NB4 (cell line): ENCODE measurements around the gene PMF1.
A peak's percentile ranks its signal among the peaks of the same experiment; 100 is the strongest.

Source experiments
- DNase-seq: peaks from one replicate; pipeline ENCODE4 v3.0.0; 2010; ENCODE audit warnings: low read depth
- H3K4me3 ChIP-seq: one replicate; pipeline ENCODE4 v1.5.1; 2011; ENCODE audit warnings: mild to moderate bottlenecking, low read depth, low read length, moderate library complexity
- MYC ChIP-seq: IDR thresholded peaks from 2 replicates; pipeline ENCODE4 v1.6.1; 2011; ENCODE audit warnings: low read depth, low read length
- POLR2A ChIP-seq: IDR thresholded peaks from 2 replicates; pipeline ENCODE4 v1.6.1; 2011; ENCODE audit warnings: mild to moderate bottlenecking; ENCODE audit not compliant: insufficient read length; ENCODE audit errors: extremely low read depth
- TF ChIP-seq, protein P1 (sequence below): IDR thresholded peaks from 2 replicates; pipeline ENCODE4 v1.6.1; 2011; ENCODE audit warnings: low read depth, low read length
- TF ChIP-seq, protein P2 (sequence below): IDR thresholded peaks from one replicate; pipeline ENCODE4 v1.5.1; 2012; ENCODE audit warnings: low read depth, low read length

The PMF1 gene, protein sequence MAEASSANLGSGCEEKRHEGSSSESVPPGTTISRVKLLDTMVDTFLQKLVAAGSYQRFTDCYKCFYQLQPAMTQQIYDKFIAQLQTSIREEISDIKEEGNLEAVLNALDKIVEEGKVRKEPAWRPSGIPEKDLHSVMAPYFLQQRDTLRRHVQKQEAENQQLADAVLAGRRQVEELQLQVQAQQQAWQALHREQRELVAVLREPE

DNA sequence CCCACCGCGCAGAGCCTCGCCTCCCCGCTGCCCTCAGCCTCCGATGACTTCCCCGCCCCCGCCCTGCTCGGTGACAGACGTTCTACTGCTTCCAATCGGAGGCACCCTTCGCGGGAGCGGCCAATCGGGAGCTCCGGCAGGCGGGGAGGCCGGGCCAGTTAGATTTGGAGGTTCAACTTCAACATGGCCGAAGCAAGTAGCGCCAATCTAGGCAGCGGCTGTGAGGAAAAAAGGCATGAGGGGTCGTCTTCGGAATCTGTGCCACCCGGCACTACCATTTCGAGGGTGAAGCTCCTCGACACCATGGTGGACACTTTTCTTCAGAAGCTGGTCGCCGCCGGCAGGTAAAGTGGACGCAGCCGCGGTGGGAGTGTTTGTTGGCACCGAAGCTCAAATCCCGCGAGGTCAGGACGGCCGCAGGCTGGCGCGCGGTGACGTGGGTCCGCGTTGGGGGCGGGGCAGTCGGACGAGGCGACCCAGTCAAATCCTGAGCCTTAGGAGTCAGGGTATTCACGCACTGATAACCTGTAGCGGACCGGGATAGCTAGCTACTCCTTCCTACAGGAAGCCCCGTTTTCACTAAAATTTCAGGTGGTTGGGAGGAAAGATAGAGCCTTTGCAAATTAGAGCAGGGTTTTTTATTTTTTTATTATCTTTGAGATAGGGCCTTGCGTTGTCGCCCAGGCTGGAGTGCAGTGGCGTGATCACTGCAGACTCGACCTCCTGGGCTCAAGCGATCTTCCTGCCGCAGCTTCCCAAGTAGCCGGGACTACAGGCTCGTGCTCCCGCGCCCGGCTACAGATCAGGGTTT, at the start of gene PMF1:
TSS of gene PMF1 (plus strand) at position 175 of the 811 bp plus-strand sequence. CDS start at position 184, 9 bp downstream.
- TF ChIP-seq, protein P1, sequence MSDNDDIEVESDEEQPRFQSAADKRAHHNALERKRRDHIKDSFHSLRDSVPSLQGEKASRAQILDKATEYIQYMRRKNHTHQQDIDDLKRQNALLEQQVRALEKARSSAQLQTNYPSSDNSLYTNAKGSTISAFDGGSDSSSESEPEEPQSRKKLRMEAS = peak; percentile 56; the same call in 1 of the 2 replicates
- TF ChIP-seq, protein P2, sequence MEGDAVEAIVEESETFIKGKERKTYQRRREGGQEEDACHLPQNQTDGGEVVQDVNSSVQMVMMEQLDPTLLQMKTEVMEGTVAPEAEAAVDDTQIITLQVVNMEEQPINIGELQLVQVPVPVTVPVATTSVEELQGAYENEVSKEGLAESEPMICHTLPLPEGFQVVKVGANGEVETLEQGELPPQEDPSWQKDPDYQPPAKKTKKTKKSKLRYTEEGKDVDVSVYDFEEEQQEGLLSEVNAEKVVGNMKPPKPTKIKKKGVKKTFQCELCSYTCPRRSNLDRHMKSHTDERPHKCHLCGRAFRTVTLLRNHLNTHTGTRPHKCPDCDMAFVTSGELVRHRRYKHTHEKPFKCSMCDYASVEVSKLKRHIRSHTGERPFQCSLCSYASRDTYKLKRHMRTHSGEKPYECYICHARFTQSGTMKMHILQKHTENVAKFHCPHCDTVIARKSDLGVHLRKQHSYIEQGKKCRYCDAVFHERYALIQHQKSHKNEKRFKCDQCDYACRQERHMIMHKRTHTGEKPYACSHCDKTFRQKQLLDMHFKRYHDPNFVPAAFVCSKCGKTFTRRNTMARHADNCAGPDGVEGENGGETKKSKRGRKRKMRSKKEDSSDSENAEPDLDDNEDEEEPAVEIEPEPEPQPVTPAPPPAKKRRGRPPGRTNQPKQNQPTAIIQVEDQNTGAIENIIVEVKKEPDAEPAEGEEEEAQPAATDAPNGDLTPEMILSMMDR = no peak
- TF ChIP-seq MYC (no peak; the same call in none of the 2 replicates), POLR2A (peak; percentile 88)
- H3K4me3 ChIP-seq = peak within 1 kb of the TSS; percentile 74
- DNase-seq = peak; percentile 97

DNA sequence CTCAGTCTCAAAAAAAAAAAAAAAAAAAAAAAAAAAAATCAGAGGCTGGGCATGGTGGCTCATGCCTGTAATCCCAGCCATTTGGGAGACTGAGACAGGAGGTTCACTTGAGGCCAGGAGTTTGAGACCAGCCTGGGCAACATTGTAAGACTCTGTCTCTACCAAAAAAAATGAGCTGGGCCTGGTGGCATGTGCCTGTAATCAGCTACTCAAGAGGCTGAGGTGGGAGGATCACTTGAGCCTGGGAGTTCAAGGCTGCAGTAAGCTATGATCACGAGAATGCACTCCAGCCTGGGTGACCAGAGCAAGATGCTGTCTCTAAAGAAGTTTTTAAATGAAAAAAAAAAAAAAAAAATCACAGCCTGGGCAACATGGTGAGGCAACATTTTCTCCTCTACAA, 49.1 kb upstream of the PMF1 start:
- no peak for DNase-seq
- no peak overlapping the region for H3K4me3 ChIP-seq
- no peak for TF ChIP-seq POLR2A
- TF ChIP-seq, protein P1 = no peak
- TF ChIP-seq, protein P2 = no peak
- TF ChIP-seq MYC = no peak

DNA sequence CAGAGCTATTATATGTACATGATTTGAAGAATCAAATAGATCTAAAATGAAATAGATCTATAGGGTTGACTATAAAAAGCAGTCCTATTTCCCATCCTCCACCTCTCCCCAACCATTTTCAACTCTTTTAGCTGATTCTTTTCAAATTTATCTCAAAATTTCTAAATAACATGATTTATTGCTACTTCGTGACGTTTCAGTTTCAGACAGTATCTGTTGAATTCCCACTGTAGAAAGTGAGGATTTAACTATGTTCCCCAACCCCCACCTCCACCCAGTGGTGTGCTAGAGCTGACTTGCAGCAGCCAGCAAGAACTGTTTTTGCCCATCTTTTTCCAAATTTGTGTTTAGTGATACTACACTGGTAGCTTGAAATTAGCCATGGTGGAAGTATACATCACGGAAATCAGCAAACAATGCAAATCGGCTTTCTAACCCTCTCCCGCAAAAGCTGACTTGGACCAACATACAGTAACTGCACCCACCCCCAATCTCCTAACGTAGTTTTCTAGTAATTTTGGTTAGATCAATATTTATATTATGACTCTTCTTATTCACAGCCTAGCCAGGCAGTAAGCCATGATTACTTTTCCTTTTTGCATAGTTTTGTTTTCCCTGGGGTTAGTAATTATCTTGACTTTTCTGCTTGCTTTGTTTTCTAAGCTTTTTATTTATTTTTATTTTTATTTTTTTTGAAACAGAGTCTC, 48.5 kb upstream of the PMF1 start:
- H3K4me3 ChIP-seq = no peak overlapping the region
- TF ChIP-seq MYC = no peak
- TF ChIP-seq, protein P1 = no peak
- no peak for TF ChIP-seq POLR2A
- TF ChIP-seq, protein P2 = no peak
- no peak for DNase-seq

DNA sequence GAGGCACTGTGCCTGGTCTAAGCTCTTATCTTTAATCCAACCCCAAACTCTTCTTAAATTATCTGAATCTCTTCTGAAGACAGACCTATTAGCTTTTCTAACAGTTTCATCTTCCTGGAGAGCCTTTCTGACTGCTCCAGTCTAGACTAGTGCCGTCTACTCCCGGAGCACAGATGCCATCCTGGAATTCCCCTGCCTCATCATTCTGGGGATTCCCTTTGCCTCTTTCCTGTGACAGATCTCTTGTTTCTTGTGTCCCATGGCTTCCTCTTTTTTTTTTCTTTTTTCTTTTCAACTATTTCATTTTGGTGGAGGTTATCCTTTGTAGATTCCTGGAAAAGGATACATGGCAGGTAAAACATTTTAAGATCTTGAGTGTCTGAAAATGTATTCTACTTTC, 47.7 kb upstream of the PMF1 start:
- TF ChIP-seq POLR2A (no peak), MYC (no peak)
- TF ChIP-seq, protein P1 = no peak
- TF ChIP-seq, protein P2 = no peak

DNA sequence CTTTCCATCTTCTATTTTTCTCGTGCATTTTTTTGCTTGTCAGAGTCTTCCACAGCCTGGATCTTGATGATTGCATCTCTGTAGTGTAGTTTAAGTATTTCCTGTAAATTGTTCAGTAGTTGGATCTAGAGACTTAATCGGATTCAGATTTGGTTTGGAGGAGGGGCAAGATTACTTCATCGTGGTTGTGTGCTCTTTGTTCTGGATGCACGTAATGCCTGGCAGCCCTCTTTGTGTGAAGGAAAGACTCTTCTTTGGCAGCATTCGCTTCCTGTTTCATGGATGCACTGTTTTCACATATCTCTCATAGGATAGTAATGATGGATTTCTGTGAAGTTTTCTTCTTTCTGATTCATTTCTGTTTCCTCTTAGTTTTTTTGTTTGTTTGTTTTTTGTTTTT, 45.3 kb upstream of the PMF1 start:
- TF ChIP-seq POLR2A = no peak
- TF ChIP-seq, protein P2 = no peak
- TF ChIP-seq, protein P1 = no peak
- TF ChIP-seq MYC = no peak
- no peak overlapping the region for H3K4me3 ChIP-seq
- no peak for DNase-seq

More for the DNA sequence above, 47.7 kb upstream of the PMF1 start:
- no peak for DNase-seq
- no peak overlapping the region for H3K4me3 ChIP-seq
